NCI-H1694 treated with DMSO at 0.1 percent for 48 hours (cell line): Measurements from ENCODE around the gene LEKR1.
"Not testable (repeated sequence)": the region's sequence is repeated elsewhere in the genome, so short reads cannot be mapped to it uniquely, and the experiment has no call there.

ENCODE experiments used
- DNase-seq: peaks from one replicate; lab custom pipeline; 2025; lab: John Stamatoyannopoulos, UW

LEKR1 gene

DNA sequence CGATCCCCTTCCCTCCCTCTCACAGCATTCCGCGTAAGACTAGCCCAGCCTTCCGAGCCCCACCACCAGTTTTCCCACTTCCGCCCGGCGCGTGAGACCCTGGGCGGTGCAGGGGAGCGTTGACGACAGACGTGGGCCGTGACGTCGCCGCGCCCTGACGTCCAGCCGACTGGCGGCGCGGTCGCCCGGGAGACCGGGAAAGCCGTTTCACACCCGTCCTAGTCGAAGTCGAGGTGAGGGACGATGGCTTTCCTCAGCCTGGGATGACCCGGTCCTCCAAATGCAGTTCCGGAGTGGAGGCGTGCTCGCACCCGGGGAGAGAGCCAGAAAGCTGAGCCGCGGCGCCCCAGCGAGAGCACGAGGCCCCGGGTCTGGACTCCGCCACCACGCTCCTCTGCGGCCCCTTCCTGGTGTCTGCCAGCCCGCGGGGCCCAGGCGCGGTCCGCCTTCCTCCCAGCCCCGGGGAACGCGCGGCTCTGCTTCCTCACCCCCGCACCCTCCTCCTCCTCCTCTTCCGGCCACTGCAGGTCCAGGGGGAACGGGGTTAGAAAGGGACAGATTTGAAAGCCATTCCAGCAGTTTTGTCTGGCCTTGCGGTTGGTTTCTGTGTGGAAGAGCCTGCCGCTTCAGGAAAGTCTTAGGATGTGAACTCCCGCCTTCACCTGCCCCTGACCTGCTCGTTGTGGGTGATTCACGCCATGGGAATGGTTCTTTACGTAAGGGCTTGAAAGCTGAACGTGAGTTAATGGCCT lies at the start of gene LEKR1:
TSS of gene LEKR1 (plus strand) at position 210 of the 752 bp plus-strand sequence. CDS start 2,977 bp downstream, outside the sequence.
- DNase-seq = no peak

DNA sequence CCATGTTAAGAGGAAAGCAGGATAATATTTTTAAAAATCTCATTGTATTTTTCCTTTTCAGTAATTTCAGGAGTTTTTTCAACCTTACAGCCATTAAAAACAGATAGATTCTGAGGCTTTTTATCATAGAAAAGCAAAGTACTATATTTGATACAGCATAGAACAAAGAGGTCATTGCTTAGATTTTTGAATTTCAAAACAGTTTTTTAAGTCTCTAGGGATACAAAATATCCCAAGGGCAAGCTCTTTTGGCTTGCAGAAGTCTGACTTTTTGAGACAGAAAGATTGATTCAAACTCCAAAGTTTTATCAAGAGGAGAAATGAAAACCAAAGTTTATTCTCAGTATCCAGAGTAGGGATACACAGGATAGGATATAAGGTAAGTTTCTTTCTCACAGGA lies 49.3 kb upstream of the LEKR1 start:
- DNase-seq = no peak

DNA sequence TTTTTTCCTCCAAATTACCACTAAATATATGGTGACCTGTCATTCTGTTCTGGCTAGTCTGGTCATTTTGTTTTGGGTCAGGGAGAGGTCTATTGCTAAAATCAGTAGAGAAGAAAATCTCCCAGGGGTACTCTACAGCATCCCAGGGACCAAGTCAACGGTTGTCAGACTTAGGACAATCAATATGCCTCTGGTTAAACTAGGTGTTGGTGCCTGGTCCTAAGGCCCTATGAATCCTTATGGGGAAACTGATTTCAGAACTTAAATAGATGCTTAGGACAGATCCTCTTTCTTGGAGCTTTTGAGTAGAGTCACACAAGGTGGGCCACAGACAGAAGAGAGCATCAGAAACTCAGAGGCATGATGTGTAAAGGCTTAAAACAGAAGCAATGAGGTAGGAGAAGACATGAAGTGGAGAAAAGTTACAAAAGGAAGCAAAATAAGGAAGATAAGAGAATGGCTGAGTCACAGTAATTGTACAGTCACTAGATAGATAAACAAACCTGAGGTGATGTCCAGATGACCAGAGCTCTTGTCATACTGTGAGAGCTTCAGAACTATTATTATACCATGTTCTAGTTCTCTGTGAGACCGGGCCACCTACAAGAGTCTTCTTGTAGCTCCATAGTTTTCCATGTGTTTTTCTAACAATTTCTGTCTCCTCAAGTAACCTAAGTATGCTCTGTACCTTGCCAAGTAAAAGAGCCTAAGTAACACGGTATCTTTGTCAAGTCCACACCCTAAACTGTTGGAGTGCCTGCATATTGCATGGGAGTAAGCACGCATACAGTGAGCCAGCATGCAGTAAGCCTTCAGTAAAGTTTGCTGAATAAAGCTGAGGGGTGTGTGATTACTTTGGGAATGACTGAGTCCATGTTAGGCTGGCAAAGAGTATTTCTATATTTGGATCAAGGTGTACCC lies 44.6 kb upstream of the LEKR1 start:
- no peak for DNase-seq

DNA sequence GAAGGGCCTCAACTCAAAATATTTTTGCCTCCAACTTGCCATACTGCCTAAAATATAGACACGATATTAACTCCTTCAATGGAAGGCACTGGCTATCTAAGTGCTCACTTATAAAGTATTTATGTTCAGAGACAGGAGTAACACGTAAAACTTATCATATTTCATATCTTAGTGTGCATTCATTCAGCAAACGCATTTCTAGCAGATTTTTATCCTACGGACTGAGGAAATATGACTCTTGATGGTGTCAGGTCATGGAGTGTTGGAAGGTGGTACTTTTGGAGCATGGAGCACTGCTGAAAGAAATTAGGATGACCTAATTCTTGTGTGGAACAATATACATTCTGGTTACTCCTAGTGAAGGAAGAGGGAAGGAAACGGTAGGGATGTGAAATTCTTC lies 43.8 kb upstream of the LEKR1 start:
- no peak for DNase-seq

DNA sequence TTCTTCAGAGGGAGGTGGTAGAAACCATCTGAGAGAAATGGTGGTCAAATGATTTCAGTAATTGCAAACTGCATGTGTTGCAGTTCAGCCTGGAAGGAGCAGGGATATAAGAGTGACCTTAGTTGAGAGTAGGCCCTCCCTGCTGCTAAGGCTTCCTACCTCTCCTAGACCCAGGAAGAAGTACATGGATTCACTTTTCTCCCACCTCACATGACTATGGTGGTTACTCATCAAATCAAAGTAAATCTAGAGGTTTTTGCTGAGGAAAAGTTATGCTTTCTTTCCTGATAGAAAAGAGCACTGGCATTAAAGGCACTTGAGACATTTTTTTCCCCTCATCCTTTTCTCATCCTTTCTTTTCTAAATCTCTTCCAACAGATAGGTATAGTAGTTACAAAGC lies 43.2 kb upstream of the LEKR1 start:
- no peak for DNase-seq

DNA sequence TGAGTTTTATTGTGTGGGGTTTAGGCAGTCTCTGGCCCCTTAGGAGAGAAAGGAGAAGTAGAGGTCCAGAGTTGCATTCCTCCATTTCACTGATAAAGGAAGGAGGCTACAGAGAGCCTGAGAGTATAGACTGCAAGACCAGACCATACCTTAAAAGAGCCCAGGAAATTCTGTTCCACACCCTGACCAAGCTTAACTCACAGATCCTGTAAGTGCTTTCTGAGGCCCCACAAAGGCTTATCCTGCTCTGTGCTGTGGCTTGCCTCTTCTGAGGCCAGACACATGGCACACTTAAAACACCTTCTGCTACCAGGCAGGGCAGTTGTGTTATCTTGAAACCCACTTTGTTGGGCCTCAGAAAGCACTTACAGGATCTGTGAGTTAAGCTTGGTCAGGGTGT lies 39.2 kb upstream of the LEKR1 start:
- no peak for DNase-seq

DNA sequence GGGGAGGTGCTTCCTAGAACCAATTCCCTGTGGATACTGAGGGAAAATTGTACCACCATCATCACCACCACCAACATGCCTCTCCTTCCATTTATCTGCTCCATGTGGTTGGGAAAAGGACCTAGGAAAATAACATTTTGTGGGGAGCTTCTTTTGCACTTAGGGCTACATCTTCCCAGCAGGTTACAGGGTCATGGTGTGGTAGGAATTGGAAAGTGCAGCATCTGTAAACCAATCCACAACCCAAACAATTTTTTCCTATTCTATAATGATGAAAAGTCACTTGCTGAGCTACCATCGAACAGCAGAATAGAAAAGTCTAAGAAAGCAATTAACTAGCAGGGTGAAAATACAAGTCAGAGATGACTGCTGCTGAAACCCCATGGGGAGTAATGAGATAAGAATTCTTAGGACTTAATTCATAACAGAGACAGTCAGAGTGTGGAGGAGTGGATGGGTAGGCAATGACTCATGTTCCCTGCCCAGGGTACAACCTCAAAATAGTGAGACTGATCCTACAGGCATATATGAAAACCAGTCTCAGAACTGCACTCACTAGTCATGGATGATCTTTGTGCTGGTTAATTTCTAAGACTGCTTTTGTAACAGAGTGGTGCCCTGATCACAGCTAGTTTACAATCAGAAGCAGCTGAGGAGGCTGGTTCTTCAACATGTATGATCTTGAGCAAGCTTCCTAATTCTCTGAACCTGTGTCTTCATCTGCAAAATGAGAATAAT lies 38.1 kb upstream of the LEKR1 start:
- no peak for DNase-seq

DNA sequence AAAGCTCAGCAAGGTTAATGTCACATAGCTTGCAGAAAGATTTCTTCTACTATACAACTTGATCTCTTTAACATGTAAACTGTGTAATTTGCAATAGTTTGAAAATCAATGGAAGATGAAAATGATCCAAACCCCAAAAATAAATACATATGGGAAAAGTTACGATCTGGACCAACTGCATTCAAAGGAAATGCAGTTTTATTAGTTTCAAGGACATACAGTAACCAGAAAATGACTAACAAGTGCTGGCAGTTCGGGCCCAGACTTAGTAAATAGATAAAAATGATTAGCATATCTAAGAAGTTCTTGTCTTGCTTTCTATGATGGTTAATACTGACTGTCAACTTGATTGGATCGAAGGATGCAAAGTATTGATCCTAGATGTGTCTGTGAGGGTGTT lies 37.3 kb upstream of the LEKR1 start:
- no peak for DNase-seq

DNA sequence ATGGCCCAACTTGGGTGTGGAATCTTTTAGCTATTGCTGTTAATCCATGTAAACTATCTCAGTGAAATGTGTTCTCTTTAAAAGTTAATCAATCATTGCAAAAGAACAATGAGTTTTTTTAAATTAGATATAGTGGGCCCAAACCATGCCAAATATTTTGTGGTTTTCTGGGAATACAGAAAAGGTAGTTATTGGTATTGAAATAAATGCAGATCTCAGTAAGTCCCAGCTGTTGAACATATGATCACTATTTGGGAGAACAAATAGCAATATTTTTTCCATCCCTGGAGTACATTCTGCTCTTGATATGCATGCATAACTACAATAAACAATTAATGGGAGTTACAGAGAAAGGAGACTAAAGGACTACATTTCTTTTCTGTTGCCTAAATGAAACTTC lies 36.0 kb upstream of the LEKR1 start:
- no peak for DNase-seq

DNA sequence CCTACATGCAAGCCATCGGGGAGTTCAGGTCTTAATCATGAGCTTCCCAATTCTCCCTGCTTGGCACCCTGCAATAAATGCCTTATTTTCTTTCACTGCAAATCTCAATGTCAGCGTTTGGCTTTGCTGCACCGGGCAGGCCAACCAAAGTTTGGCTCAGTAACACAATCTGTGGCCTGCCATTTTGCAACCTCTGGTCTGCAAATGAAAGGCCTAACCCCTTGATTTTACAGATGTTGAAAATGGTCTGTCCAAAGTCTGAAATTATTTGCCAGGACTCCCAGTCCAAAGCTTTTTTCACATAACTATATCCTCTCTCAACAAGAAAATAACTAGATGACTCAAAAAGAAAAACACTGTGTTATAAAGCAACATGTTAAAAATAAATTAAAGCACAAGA lies 34.0 kb upstream of the LEKR1 start:
- DNase-seq = no peak

DNA sequence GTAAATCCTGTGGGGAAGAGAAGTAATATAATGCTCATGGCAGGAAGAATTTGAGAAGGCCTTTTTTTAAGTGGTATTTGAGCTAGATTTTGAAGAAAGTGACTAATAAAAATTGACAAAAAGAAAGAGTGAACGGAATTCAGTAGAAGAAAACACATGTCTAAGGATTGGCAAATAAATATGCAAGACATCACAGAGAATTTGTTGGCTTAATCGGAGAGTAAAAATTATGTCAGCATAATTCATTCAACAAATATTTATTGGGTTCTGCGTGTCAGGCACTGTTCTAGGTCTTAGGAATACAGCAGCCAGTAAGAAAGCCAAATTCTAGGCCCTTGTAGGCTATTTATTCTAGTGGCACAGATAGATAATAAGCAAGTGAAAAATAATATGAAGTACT lies 33.6 kb upstream of the LEKR1 start:
- no peak for DNase-seq

DNA sequence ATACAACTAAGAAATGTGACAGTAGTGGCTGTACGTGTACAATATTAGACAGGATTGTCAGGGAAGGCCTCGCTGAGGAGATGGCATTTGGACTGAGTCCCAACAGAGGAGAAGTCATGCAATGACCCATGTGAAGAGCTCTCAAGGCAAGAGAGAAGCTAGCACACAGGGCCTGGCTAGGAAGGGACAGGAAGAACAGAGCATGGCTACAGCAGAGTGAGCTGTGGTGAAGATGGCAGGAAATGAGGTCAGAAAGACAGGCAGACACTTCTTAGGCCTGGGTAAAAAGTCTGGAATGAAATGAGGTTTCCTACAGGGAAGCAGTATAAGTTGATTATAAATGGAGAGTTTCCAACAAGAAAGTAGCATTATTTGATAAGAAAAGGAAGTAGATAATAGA lies 33.2 kb upstream of the LEKR1 start:
- DNase-seq = no peak

DNA sequence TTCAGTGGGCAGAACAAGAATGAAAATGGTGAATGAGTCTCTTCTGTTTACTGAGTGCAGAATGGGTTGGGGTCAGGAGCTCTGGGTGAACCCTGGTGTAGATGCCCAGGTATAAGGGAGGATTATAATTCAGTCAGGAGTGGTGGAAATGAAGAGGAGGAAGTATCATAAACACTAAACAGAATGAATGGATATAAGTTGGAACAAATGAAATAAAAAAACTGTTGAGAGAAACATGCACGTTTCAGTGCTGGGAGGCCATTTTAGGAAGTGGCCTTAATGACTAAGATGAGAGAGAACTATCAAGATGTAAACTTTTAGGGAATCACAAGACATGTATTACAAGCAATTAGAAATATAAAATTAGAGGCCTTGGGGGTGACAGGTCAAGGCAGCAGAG lies 32.8 kb upstream of the LEKR1 start:
- no peak for DNase-seq

DNA sequence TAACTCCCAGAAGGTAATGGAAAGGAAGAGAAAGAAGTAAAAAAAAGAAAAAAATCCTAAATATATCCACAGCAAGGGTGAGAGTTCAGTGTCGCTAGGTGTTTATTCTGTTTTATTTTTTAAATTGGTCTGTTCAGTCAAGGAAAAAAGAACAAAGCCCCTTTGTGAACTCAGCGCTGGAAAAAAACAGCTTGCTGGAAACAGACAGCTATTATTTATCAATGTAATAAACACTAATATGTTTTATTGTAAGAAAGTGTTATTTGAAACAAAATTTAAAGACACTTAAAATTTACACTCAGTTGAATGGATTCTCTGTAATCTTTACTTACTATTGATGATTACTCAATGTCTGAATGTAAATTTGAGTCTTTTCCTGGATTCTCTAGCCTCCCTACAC lies 32.3 kb upstream of the LEKR1 start:
- DNase-seq = no peak

DNA sequence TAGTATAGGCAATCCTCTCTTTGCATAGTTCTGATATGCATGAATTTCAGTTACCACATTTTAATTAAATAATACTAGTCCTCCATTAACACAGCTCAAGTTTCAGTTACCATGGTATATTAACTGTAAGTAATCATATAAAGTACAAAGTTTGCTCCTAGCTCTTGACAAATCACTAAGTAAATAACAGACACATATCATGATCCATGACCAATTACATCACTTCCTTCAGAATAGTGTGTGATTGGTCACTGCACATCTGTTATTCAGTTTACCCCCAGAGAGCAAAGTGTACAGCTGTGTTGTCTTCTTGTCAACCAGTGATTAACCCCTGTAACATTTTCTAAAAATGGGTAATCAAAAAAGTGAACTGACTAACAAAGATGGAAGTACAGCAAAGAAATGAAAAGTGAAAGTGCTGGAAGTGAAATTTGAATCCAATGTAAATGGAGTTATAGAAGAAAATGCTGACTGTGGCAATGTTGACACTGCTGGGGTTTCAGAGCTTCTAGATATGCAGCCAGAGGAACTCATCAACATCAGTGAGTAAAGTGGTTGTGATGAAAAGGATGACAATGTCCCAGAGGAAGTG lies 30.2 kb upstream of the LEKR1 start:
- no peak for DNase-seq

DNA sequence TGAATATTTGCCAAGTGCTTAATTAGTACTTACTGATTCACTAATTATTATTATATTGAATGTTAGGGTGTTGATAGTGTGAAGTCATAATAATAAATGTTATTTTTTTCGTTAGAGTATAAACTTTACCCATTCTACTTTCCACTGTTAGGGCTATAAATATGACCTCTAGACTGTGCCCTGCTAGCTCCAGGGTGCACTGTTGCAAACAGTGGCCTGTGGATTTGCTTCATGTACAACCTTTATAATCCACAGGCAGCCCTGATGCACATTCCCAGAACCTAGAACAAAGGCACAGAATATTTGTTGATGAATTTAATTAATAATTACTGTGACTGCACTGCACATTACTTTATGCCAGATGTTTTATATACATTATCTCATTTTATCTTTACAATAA lies 28.8 kb upstream of the LEKR1 start:
- DNase-seq = no peak

DNA sequence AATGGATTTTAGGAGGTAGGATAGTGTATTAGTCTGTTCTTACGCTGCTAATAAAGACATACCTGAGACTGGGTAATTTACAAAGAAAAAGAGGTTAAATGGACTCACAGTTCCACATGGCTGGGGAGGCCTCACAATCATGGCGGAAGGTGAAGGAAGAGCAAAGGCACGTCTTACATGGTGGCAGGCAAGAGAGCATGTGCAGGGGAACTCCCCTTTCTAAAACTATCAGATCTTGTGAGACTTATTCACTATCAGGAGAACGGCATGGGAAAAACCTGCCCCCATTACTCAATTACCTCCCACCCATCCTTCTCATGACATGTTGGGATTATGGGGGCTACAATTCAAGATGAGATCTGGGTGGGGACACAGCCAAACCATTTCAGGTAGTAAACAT lies 25.9 kb upstream of the LEKR1 start:
- not testable (repeated sequence) for DNase-seq

DNA sequence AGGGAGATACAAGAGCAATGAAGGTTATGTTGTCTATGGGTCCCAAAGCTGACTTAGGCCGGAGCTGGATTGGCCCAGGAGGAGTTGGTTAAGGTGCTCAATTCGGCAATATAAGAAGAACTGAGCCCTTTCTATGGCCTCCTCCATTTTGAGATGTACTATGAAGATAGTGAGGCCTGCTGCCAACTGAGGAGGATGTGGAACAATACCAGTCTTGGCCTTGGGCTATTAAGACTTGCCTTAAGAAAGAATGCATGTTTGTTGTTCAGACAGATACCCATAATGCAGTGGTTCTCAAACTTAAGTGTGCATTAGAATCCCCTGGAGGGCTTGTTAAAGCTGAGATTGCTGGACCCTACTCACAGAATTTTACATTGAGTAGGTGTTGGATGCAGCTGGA lies 24.4 kb upstream of the LEKR1 start:
- no peak for DNase-seq

DNA sequence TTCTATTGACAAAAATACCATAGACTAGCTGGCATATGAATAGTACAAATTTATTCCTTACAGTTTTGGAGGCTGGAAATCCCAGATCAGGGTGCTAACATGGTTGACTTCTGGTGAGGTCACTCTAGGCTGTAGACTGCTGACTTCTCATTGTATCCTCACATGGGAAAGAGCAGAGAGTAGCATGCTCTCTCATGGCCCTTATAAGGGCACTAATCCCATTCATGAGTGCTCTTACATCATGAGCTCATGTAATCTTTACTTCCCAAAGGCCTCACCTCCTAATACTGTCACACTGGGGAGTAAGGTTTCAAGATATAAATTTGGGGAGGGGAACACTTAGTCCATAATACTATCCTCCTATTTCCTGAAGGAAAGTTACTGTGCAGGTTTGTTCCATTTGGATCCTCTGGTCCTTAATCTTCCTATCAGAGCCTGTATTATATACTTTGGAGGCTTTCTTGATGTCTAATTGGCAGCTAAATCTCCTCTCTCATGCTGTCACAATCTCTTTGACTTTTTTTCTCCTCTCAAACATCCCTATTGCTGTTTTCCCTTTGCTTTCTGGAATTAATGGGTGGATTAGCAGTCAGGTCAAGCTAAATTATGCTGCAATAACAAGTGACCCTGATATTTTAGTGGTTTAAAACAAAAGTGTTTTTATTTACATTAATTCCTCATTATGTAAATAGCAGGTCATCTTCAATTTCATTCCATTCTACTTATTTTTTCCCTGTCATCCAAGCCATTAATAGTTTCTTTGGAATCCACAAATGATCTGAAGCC lies 23.1 kb upstream of the LEKR1 start:
- DNase-seq = no peak

DNA sequence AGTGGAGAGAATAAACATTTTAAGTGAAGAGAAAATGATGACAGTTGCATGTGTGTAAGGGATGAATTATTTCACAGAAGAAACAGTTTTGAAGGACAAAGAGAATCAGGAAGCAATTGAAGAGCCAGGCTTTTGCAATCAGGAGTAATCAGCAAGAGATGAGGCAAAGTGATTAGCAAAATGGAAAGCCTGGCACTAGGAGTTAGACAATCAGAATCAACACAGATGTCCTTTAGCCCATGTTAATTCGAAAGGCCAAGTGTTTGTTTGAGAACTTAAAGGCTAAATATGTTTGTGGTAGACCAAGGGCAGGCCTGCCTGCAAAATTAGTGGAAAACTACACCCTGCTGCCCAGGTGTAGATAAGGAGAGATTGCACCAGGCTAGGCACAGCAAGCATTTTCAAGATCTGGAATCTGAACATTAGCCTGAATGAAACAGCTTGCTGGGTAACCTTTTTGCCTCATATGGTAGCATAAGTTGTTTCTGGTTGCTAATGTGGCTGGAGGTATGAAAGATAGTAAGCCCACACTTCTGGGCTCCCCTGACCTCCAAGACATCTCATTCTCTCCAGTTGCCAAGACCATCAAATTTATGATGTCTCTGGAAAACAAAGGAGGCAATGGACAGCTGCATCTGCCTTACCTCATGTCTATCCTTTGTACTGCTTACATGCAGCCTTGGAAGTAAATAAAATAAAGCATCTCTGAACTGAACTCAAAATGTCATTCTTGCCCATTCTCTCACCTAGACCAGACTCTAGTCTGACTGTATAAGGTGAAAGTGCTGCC lies 22.0 kb upstream of the LEKR1 start:
- DNase-seq = no peak

DNA sequence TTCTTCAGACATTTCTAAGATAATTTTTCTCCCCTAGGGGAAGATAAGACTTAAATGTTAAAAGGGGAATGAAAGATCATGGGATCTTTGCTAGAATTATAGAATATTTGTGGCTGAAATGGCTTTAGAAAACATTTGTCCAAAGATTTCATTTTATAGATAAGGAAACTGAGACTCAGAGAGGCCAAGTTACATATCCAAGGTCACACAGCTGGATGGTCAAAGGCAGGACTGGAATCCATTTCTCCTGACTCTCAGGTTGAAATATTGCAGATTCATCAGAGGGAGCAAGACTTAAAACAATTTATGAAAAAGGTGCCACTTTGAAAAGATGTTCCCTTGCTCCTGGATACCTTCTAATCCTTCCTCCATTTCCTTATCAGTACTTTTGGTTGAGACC lies 19.5 kb upstream of the LEKR1 start:
- DNase-seq = no peak
